GM19463 (cell line): ENCODE results near the gene RYR3.

ENCODE experiments used
- ATAC-seq: cut with Tn5 transposase; IDR thresholded peaks from one replicate; pipeline ENCODE4 v1.9.1; 2021; ENCODE audit warnings: mild to moderate bottlenecking, moderate library complexity; ENCODE audit not compliant: unreplicated experiment

The RYR3 gene

DNA sequence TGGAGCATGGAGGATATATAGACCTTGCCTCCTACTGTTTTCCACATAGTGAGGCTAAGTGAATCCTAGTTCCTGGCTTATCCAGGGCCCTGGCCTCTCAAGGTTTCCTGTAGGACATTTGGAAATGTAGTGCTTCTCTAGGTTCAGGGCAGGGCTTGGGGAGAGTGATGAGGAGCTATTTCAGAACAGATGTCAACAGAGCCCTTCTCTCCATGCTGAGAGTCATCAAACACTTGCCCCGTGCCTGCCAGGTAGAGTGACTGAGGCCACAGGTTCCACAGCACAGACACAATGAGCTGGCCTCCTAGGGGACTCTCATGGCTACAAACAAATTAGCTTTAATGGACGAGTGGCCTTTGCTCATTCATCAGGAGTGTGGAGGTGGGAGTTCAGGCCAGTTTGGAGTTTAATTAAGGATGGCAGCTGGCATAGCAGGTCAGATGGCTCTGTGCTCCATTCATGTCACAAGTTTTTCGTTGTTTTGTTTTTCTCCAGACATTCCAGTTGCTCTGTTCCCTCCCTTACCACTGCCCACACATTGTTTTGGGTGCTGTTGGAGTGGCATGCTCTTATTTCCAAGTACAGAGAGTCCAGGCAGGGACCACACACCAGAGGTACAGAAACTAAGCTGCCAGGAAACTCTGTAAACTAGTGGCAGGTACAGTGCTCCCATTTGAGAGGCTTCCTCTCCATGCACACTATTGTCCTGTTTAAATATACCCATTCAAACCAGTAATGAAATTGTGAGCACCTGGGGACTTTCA, 189.8 kb downstream of the RYR3 start:
- ATAC-seq: no peak

GRCh38 chr15:33503681-33504080, 192.9 kb downstream of the RYR3 start:
- ATAC-seq: no peak

DNA sequence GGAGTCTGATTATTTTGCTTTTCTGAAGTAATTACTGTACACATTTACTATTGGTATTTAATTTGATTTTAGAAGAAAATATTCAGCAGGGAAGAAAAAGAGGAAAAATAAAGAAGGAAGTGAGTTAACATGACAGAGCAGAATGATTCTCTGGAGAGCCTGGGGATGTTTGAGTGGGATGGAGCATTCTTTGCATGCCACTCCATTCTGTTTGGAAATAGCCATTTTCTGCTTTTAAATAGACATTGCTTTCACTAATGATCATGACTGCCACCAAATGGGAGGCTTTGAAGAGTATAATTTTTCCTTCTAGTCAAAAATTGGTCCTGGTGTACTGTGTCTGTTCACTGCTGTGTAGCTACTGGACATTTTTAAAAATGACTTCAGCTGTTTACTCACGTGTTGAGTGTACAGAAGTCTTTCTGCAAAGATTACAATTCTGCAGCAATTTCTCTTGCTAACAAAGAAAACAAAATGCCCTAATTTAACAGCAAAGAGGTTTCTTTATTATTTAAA, 196.1 kb downstream of the RYR3 start:
- ATAC-seq: no peak

- no peak for ATAC-seq
Observed at GRCh38 chr15:33508703-33509102, 197.9 kb downstream of the RYR3 start.

DNA sequence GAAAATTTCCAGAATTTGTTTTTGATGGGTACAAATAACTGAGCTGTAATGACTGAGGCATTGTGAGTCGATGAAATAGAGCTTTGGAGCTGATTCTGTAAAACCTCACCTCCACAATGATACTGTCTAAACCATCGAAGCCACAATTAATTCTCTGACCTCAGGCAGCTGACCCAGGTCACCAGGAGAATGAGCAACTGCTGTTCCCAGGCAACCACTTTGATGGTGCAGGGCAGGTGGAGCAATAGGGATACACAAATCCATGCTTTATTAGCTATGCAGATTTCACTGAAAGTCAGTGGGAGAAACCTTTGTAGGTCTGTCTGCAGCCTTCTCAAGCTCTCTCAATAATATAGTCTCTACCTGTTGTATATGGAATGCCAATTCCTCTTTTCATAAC, 204.4 kb downstream of the RYR3 start:
- ATAC-seq: no peak

GRCh38 chr15:33516563-33516962, 205.8 kb downstream of the RYR3 start:
- ATAC-seq: no peak

DNA sequence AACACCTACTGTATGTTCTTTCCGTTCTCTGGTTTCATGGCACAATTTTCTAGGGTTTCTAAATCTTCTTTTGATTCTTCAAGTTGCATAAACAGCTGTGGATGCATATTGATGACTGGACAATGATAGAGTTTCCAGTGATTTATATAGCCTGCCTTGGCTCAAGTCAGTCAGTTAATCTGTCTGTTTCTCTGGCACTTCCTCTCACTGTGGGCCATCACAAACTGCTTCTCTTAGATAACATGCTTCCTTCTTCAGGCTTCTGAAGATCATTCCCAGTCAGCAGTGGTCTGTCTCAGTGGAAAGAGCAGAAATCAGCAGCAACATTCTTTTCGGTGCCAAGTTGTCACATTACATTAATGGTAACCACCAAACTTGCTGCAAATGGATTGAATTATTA, 207.2 kb downstream of the RYR3 start:
- no peak for ATAC-seq

GRCh38 chr15:33518421-33518820, 207.7 kb downstream of the RYR3 start:
- no peak for ATAC-seq

- no peak for ATAC-seq
Observed at GRCh38 chr15:33524274-33524673, 213.5 kb downstream of the RYR3 start.

DNA sequence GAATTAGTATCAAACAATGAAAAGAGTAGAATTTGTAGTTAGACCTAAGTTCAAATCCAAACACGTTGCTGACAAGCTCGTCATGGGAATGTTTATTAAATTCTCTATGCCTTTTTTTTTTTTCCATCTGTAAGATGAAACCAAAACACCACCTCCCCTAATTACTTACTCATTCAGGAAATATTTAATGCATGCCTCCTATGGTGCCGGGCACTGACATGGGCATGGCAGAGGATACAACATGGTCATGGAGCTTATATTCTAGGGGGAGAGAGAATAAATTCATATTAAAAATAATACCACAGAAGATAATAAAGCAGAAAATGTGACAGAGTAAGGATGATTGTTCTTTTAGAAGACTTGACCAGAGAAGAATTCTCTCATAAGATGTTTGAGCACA, 215.8 kb downstream of the RYR3 start:
- no peak for ATAC-seq

GRCh38 chr15:33533197-33533596, 222.4 kb downstream of the RYR3 start:
- ATAC-seq: no peak

DNA sequence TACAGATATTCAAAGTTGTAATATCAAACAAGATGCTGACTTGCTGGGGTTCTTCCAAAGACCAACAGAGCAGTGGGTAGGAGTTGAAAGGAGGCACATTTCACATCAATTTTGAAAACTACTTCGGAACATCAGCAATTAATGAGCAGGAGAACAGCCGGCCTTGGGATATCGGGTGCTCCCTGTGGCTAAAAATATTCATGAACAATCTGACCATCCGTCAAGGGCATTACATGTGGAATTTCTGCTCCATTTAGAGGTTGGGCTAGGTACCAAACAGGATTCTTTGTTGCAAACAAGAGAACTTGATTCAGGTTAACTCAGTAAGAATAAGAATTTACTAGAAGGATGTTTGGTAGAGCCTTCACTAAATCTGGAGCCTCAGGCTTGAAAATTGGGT, 223.9 kb downstream of the RYR3 start:
- ATAC-seq: no peak

- ATAC-seq: no peak
Observed at GRCh38 chr15:33535135-33535534, 224.4 kb downstream of the RYR3 start.

DNA sequence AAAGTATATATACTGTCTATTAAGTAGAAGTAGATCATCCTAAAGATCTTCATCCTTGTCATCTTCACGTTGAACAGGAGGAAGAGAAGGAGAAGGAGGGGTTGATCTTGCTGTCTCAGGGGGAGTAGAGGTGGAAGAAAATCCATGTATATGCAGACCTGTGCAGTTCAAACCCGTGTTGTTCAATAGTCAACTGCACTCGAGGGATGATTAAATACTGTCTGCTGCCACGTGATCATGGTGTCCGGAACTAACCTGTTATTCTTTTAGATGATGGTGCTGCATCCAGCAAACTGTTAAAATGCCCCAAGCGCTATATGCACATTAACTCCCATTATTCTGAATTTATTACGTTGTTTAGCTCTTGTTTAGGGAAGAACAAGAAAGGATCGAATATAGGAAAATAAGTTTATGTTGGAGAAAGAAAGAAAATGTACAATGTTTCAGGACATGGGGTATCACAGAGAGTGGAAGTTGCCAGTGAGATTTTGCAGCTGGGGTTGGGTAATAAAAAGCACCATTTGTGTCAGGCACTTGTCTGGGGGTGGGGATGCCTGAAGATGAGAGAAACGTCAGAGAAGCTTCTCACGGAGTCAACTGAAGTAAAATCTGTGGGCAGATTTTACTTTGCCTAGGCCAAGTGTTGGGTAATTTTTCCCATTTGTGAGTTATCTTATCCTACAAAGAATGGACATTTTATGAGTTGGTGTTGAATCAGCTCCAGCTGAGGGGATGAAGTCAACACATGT, 229.2 kb downstream of the RYR3 start:
- ATAC-seq: no peak

- no peak for ATAC-seq
Observed at GRCh38 chr15:33543957-33544356, 233.2 kb downstream of the RYR3 start.

GRCh38 chr15:33545866-33546265, 235.1 kb downstream of the RYR3 start:
- no peak for ATAC-seq

GRCh38 chr15:33547876-33548275, 237.1 kb downstream of the RYR3 start:
- ATAC-seq: no peak

- no peak for ATAC-seq
Observed at GRCh38 chr15:33551860-33552259, 241.1 kb downstream of the RYR3 start.

DNA sequence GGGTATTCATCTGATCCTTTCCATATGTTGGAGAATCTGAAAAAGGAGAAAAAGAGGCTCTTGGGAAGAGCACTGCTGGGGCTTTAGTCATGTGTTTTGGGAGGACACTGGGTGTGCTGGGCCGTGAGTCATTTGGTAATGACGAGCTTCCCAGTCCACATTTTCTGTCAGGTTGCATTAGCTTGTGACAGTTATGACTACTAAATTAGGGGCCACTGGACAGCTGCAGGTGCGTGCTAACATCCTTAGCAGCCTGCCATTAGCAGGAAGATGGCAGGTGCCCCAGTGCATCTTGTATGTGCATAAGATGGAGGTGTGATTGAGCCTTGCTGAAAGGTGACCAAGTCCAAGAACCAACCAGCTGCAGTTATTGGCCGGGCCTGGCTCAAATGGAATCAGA, 242.4 kb downstream of the RYR3 start:
- no peak for ATAC-seq

DNA sequence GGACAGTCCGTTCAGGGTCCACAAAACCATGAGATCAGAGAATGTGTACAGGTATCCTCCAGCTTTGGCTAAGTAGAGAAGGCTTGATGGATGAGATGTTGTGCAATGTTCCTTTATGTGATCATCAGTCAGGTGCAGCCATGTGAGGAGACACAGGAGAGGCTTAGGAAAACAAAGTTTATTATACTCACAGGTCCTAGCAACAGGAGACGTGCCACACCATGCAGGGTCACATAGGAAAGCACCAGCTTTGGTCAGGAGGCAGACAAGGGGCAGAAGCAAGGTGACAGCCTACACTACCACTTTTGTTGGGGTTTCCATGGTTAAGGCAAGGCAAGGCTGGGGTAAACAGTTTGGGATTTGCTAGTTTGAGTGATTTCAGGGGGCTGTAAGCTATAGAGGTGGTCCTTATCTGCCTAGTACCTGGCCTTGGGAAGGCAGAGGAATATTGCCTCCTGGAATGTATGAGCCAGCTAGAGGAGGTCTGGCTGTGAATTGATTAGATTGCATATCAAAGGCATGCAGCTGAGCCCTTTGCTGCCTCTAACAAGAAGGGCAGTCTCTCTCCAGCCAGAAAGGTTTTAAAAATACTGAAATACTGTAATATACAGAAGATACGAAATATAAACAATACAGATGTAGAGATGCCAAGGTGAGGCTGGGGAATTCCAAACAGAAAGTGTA, 248.6 kb downstream of the RYR3 start:
- no peak for ATAC-seq

- ATAC-seq: no peak
Observed at GRCh38 chr15:33561407-33561806, 250.6 kb downstream of the RYR3 start.

DNA sequence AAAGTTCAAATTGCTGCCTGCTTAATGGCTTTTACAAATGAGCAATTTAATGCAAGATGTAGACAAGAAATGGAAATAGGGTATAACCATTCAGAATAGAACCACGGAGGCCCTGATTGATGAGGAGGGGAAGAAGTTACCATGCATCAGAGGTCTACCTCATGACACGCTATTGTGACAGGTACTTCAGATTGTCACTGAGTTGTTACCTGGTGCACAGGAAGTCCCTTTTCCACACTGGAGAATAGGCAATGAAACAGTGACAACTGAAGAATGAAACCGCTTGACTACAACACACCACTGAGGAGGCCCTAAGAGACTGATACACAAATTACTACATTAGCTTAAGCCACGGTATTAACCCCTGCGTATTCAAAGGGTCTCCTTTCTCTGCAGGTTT, 251.2 kb downstream of the RYR3 start:
- ATAC-seq: no peak
